ENCODE measurements around the gene AFDN. TPM values are rescaled to one million over a fixed set of nuclear protein-coding genes. Genes with fewer than 3 reads are reported as not detected.

AFDN gene
- total RNA-seq, 3 donors from 2014 or later (not counting 1 experiment from before 2014, with no cell fraction given), result 6.3 to 9.3 (median 7.9) TPM

DNA sequence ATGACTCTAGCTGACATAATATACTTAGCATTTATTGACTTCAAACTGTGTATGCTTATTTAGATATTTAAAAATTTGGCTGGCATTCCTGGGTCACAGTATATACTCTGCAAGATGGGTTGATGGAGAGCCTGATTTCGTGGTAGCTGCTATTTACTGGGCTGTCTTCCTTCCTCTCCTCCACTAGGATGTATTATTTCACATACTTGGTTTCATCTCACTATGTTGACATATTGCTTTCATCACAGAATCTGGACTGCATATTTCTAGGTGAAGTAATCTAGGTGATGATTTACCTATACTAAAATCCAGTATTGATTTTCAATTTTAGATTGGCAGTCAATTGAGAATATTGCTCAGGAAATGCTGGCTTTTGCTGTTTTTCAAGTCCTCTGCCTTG, 15.7 kb downstream of the AFDN start:
- H3K4me1 Mint-ChIP-seq, result no peaks in the 10 kb centered on the region
- H3K27me3 ChIP-seq (ENCODE audit: control insufficient read depth, insufficient read depth, low read length), result no peaks in the 10 kb centered on the region
- no peaks in the 10 kb centered on the region for H3K36me3 ChIP-seq (ENCODE audit: control insufficient read depth, insufficient read depth, low read length)
- DNase-seq (no peak), ATAC-seq (no peak)
- 33% methylated on average over 1 of the region's 1 CpG for WGBS (ENCODE audit: insufficient coverage)
- no peak for TF ChIP-seq CTCF (IDR thresholded peaks at IDR 0.05)
- no peaks in the 10 kb centered on the region for H3K9me3 ChIP-seq (ENCODE audit: control insufficient read depth, insufficient read depth, low read length)
- no peak overlapping the region for H3K27ac Mint-ChIP-seq
- H3K27me3 Mint-ChIP-seq (ENCODE audit: low read depth in 2 of 2), result peaks cover 6 to 17% of the 10 kb centered on the region in 2 donors
- intact Hi-C loops (cut with micrococcal nuclease), result no loop called here
- no peaks in the 10 kb centered on the region for H3K4me1 ChIP-seq (ENCODE audit: control insufficient read depth, insufficient read depth, low read length)
- no peak overlapping the region for H3K4me3 Mint-ChIP-seq
- no peaks in the 10 kb centered on the region for H3K36me3 Mint-ChIP-seq
- no peaks in the 10 kb centered on the region for H3K9me3 Mint-ChIP-seq
- H3K4me3 ChIP-seq (ENCODE audit: low read length), result no peak overlapping the region
- H3K27ac ChIP-seq (ENCODE audit: low read length), result no peak overlapping the region

DNA sequence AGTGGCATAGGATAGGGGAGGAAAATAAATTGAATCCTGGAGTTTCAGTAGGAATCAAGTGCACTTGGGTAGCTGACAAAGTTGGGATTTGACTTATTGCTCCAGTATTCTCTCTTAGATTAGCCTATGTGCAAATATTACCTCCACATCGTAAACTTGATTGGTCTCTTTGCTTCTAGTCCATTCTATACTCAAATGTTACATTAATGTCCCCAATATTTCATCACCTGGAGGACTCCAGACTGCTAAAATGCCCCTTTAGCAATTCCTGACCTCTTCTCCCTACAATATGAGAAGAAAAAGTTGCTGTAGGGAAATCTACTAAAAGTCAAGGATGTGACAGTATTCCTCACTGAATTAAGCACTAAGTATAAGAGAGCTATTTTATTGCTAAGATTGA, 16.3 kb downstream of the AFDN start:
- Mint-ChIP-seq H3K27me3 (ENCODE audit: low read depth in 2 of 2) (peaks cover 10 to 20% of the 10 kb centered on the region in 2 donors), H3K36me3 (no peaks in the 10 kb centered on the region), H3K4me1 (no peaks in the 10 kb centered on the region), H3K9me3 (no peaks in the 10 kb centered on the region), H3K4me3 (no peak overlapping the region), H3K27ac (no peak overlapping the region)
- no peak overlapping the region for H3K27ac ChIP-seq (ENCODE audit: low read length)
- intact Hi-C loops (cut with micrococcal nuclease), result no loop called here
- ATAC-seq (no peak), DNase-seq (no peak)
- H3K4me1 ChIP-seq (ENCODE audit: control insufficient read depth, insufficient read depth, low read length), result no peaks in the 10 kb centered on the region
- no peaks in the 10 kb centered on the region for H3K27me3 ChIP-seq (ENCODE audit: control insufficient read depth, insufficient read depth, low read length)
- TF ChIP-seq CTCF (IDR thresholded peaks at IDR 0.05), result no peak
- 94% methylated on average over 1 of the region's 1 CpG for WGBS (ENCODE audit: insufficient coverage)
- no peaks in the 10 kb centered on the region for H3K36me3 ChIP-seq (ENCODE audit: control insufficient read depth, insufficient read depth, low read length)
- no peak overlapping the region for H3K4me3 ChIP-seq (ENCODE audit: low read length)
- no peaks in the 10 kb centered on the region for H3K9me3 ChIP-seq (ENCODE audit: control insufficient read depth, insufficient read depth, low read length)

DNA sequence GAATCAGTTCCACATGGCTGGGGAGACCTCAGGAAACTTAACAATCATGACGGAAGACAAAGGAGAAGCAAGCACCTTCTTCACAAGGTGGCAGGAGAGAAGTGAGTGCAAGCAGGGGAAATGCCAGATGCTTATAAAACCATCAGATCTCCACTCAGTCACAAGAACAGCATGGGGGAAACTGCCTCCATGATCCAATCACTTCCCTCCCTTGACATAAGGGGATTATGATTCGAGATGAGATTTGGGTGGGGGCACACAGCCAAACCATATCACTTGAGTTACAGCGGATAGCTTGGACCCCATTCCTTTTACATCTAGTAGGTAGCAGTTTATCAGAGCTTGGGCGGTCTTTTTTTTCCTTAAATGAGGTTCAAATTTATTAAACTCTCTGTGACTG, 19.1 kb downstream of the AFDN start:
- Mint-ChIP-seq H3K4me1 (no peaks in the 10 kb centered on the region), H3K27ac (no peak overlapping the region), H3K9me3 (no peaks in the 10 kb centered on the region), H3K27me3 (ENCODE audit: low read depth in 2 of 2) (peaks cover 26 to 28% of the 10 kb centered on the region in 2 donors), H3K36me3 (no peaks in the 10 kb centered on the region), H3K4me3 (no peak overlapping the region)
- H3K4me3 ChIP-seq (ENCODE audit: low read length), result no peak overlapping the region
- H3K36me3 ChIP-seq (ENCODE audit: control insufficient read depth, insufficient read depth, low read length), result no peaks in the 10 kb centered on the region
- no peaks in the 10 kb centered on the region for H3K27me3 ChIP-seq (ENCODE audit: control insufficient read depth, insufficient read depth, low read length)
- ATAC-seq (no peak), DNase-seq (no peak)
- no peaks in the 10 kb centered on the region for H3K9me3 ChIP-seq (ENCODE audit: control insufficient read depth, insufficient read depth, low read length)
- no peaks in the 10 kb centered on the region for H3K4me1 ChIP-seq (ENCODE audit: control insufficient read depth, insufficient read depth, low read length)
- intact Hi-C loops (cut with micrococcal nuclease), result no loop called here
- H3K27ac ChIP-seq (ENCODE audit: low read length), result no peak overlapping the region
- 71% methylated on average over 4 of the region's 4 CpGs for WGBS (ENCODE audit: insufficient coverage)
- no peak for TF ChIP-seq CTCF (IDR thresholded peaks at IDR 0.05)

DNA sequence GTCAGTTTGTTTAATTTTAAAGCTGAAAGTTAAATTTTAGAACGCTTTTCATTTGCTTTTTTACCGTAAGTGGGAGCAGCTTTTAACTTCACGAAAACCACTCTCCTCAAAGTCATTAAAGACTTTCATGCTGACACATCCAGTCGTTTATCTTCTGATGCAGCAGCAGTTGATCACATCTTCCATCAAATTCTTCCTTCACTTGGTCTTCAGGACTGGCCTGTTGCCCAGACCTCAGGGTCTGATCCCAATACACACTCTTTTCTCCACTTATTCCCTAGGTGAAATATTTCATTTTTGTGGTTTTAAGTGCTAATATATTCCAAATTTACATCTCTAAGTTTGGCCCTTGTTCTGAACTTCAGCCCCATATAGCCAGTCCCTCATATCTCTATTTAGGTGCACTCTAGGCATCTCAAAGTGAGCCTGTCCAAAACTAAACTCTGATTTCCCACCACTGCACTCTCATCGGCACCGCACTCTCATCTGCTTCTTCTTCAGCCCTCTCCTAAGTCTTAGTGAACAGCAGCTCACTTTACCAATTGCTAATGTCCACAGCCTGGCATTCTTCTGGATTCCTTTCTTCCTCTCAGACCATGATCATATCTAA, 20.4 kb downstream of the AFDN start:
- H3K36me3 Mint-ChIP-seq, result no peaks in the 10 kb centered on the region

More for the DNA sequence above, 20.4 kb downstream of the AFDN start:
- ATAC-seq (no peak), DNase-seq (no peak)
- 91% methylated on average over 6 of the region's 6 CpGs for WGBS (ENCODE audit: insufficient coverage)
- H3K4me1 Mint-ChIP-seq, result peaks cover 5 to 6% of the 10 kb centered on the region in 2 donors
- Histone ChIP-seq H3K4me3 (ENCODE audit: low read length) (no peak overlapping the region), H3K4me1 (ENCODE audit: control insufficient read depth, insufficient read depth, low read length) (no peaks in the 10 kb centered on the region), H3K36me3 (ENCODE audit: control insufficient read depth, insufficient read depth, low read length) (no peaks in the 10 kb centered on the region), H3K27ac (ENCODE audit: low read length) (no peak overlapping the region), H3K9me3 (ENCODE audit: control insufficient read depth, insufficient read depth, low read length) (no peaks in the 10 kb centered on the region), H3K27me3 (ENCODE audit: control insufficient read depth, insufficient read depth, low read length) (peaks cover 2% of the 10 kb centered on the region)
- no peak overlapping the region for H3K4me3 Mint-ChIP-seq
- H3K9me3 Mint-ChIP-seq, result no peaks in the 10 kb centered on the region
- no peak for TF ChIP-seq CTCF (IDR thresholded peaks at IDR 0.05)
- no peak overlapping the region for H3K27ac Mint-ChIP-seq
- peaks cover 26 to 40% of the 10 kb centered on the region in 2 donors for H3K27me3 Mint-ChIP-seq (ENCODE audit: low read depth in 2 of 2)
- intact Hi-C loops (cut with micrococcal nuclease), result no loop called here

Measured in natural killer cell (primary cell).